Breast epithelium (tissue), 4 donors: ENCODE data around the gene POLR2F. TPM values are rescaled to one million over a fixed set of nuclear protein-coding genes. Genes with fewer than 3 reads are reported as not detected.

Experiments
- DNase-seq, 2 donors: peaks; one replicate each; pipeline ENCODE4 v3.0.0-alpha.2; 2019; ENCODE audit warnings: low spot score in 2 of 2
- H3K27ac ChIP-seq, 2 donors: fragments of 200-600 bp; sonication (generic) in 1 of 2; one replicate each; pipeline ENCODE4 v1.5.1; 2016 to 2019; ENCODE audit warnings: mild to moderate bottlenecking in 1 of 2
- H3K27me3 ChIP-seq, 2 donors: fragments of 200-600 bp; sonication (generic) in 1 of 2; one replicate each; pipeline versions ENCODE4 v1.5.1 to v1.6.0; 2017 to 2019; ENCODE audit warnings: control low read depth in 1 of 2, mild to moderate bottlenecking in 1 of 2
- H3K36me3 ChIP-seq: fragments of 200-600 bp; one replicate; pipeline ENCODE4 v1.5.1; 2019
- H3K4me1 ChIP-seq, 2 donors: fragments of 200-600 bp; sonication (generic); one replicate each; pipeline ENCODE4 v1.5.1; 2016 to 2019; ENCODE audit warnings: control low read depth in 1 of 2
- H3K4me3 ChIP-seq, 3 donors: fragments of 200-600 bp; sonication (generic); 1 replicate in 2 of 3; 2 replicates in 1 of 3; pipeline ENCODE4 v1.5.1; 2016 to 2019; ENCODE audit warnings: mild to moderate bottlenecking in 3 of 3, moderate library complexity in 2 of 3
- H3K9me3 ChIP-seq, 2 donors: fragments of 200-600 bp; sonication (generic) in 1 of 2; one replicate each; pipeline ENCODE4 v1.5.1; 2016 to 2019; ENCODE audit warnings: control low read depth in 1 of 2
- CTCF ChIP-seq, 3 donors: fragments of 450-650 bp; IDR thresholded peaks; one replicate each; pipeline ENCODE4 v1.5.1; 2016 to 2017; ENCODE audit warnings: antibody characterized with exemption in 3 of 3, mild to moderate bottlenecking in 3 of 3, moderate library complexity in 3 of 3
- POLR2A ChIP-seq: fragments of 450-650 bp; IDR thresholded peaks from one replicate; pipeline ENCODE4 v1.6.1; 2016; ENCODE audit warnings: antibody characterized with exemption, mild to moderate bottlenecking, moderate library complexity
- POLR2AphosphoS5 ChIP-seq, 3 donors: sonication (generic); formaldehyde crosslinking; IDR thresholded peaks; one replicate each; pipeline ENCODE4 v1.6.1; 2017; ENCODE audit warnings: antibody characterized with exemption in 3 of 3
- intact Hi-C: fragments of 100-400 bp; cut with DNase I; formaldehyde crosslinking; loops from one replicate; pipeline ENCODE4 v1.15.1; 2023; ENCODE audit warnings: low total_unique reads
- total RNA-seq, 3 donors: library from RNA; depleted of rRNA; stranded (reverse); fragments of >200 nt; gene quantifications; one replicate each; pipeline ENCODE4 v1.1.0, GENCODE V29; 2016

POLR2F gene
- total RNA-seq, 3 donors from 2014 or later = 66.7 to 93.7 (median 82.4) TPM

GRCh38 chr22:38017939-38018885, 64.7 kb downstream of the POLR2F start:
- Histone ChIP-seq H3K36me3 (no peaks in the 10 kb centered on the region), H3K4me1 (peaks cover 10 to 18% of the 10 kb centered on the region in 2 donors), H3K9me3 (no peaks in the 10 kb centered on the region), H3K4me3 (no peak overlapping the region), H3K27ac (peak overlapping the region; percentile 88 to 93), H3K27me3 (no peaks in the 10 kb centered on the region)
- no peak for DNase-seq
- TF ChIP-seq POLR2A = no peak
- no peak for TF ChIP-seq CTCF (IDR thresholded peaks at IDR 0.05)
- TF ChIP-seq POLR2AphosphoS5 (IDR thresholded peaks at IDR 0.05) = no peak
- intact Hi-C loops = loop anchor here (5.0 kb wide), 1 partner anchor 376 kb away; no protein-coding TSS in a partner anchor

Other genes starting within 250 kb of the POLR2F start
- gene GCAT, start 145.8 kb upstream of the POLR2F start, total RNA-seq = 10 to 100 TPM; 17.3 to 23.7 (median 21.6) TPM
- gene GALR3, start 130.3 kb upstream of the POLR2F start, total RNA-seq = under 1 TPM in 1 of 3 donors, not detected in 2; 0.44 TPM
- 10 to 100 TPM; 27.5 to 41.3 (median 34.9) TPM for gene ANKRD54, start 109.4 kb upstream of the POLR2F start, total RNA-seq
- gene EIF3L, start 104.3 kb upstream of the POLR2F start, total RNA-seq = 100 to 1,000 TPM; 471 to 569 (median 490) TPM
- 10 to 100 TPM in 2 of 3 donors, 1 to 10 TPM in 1; 8.6 to 25.6 (median 22.0) TPM for gene MICALL1, start 47.4 kb upstream of the POLR2F start, total RNA-seq
- under 1 TPM in 1 of 3 donors, not detected in 2; 0.64 TPM for gene C22orf23, start 98 bp upstream of the POLR2F start, total RNA-seq
- gene SOX10, start 30.9 kb downstream of the POLR2F start, total RNA-seq = 100 to 1,000 TPM in 1 of 3 donors, 10 to 100 TPM in 1, under 1 TPM in 1; 0.16 to 101 (median 24.9) TPM
- gene PICK1, start 103.7 kb downstream of the POLR2F start, total RNA-seq = 10 to 100 TPM; 42.0 to 61.3 (median 49.9) TPM
- gene SLC16A8, start 130.5 kb downstream of the POLR2F start, total RNA-seq = 1 to 10 TPM in 1 of 3 donors, under 1 TPM in 1, not detected in 1; 0.33 to 1.3 TPM
- gene BAIAP2L2, start 157.0 kb downstream of the POLR2F start, total RNA-seq = 1 to 10 TPM in 2 of 3 donors, under 1 TPM in 1; 0.80 to 1.3 (median 1.0) TPM
- gene PLA2G6, start 228.1 kb downstream of the POLR2F start, total RNA-seq = 10 to 100 TPM; 41.1 to 68.1 (median 59.3) TPM
- gene MAFF, start 248.3 kb downstream of the POLR2F start, total RNA-seq = 100 to 1,000 TPM in 1 of 3 donors, 10 to 100 TPM in 2; 37.3 to 126 (median 85.5) TPM